ENCODE data around the gene TFAP2E. TPM values are rescaled to one million over a fixed set of nuclear protein-coding genes. Genes with fewer than 3 reads are reported as not detected.

Gene TFAP2E
- total RNA-seq, 1 donor from 2014 or later, result 0.43 TPM

- intact Hi-C loops (cut with micrococcal nuclease), result no loop called here
These were observed 20.1 kb downstream of the TFAP2E start for GRCh38 chr1:35592991-35593769.

GRCh38 chr1:35594005-35594760 lies 21.1 kb downstream of the TFAP2E start:
- intact Hi-C loops (cut with micrococcal nuclease), result no loop called here

- intact Hi-C loops (cut with micrococcal nuclease), result no loop called here
These were observed 22.6 kb downstream of the TFAP2E start for GRCh38 chr1:35595684-35596083.

GRCh38 chr1:35597870-35598269 lies 24.8 kb downstream of the TFAP2E start:
- intact Hi-C loops (cut with micrococcal nuclease), result no loop called here

- intact Hi-C loops (cut with micrococcal nuclease), result no loop called here
These were observed 25.8 kb downstream of the TFAP2E start for GRCh38 chr1:35598895-35599294.

- intact Hi-C loops (cut with micrococcal nuclease), result no loop called here
These were observed 26.3 kb downstream of the TFAP2E start for GRCh38 chr1:35599411-35599810.

GRCh38 chr1:35600593-35600992 lies 27.5 kb downstream of the TFAP2E start:
- intact Hi-C loops (cut with micrococcal nuclease), result no loop called here

- intact Hi-C loops (cut with micrococcal nuclease), result no loop called here
These were observed 30.4 kb downstream of the TFAP2E start for GRCh38 chr1:35603468-35603867.

GRCh38 chr1:35603941-35604340 lies 30.8 kb downstream of the TFAP2E start:
- intact Hi-C loops (cut with micrococcal nuclease), result no loop called here

- intact Hi-C loops (cut with micrococcal nuclease), result no loop called here
These were observed 32.2 kb downstream of the TFAP2E start for GRCh38 chr1:35605071-35605866.

GRCh38 chr1:35605867-35606182 lies 32.7 kb downstream of the TFAP2E start:
- intact Hi-C loops (cut with micrococcal nuclease), result no loop called here

GRCh38 chr1:35611655-35612054 lies 38.5 kb downstream of the TFAP2E start:
- intact Hi-C loops (cut with micrococcal nuclease), result no loop called here

GRCh38 chr1:35615440-35615839 lies 42.3 kb downstream of the TFAP2E start:
- intact Hi-C loops (cut with micrococcal nuclease), result no loop called here

GRCh38 chr1:35619237-35620121 lies 46.4 kb downstream of the TFAP2E start:
- intact Hi-C loops (cut with micrococcal nuclease), result no loop called here

- intact Hi-C loops (cut with micrococcal nuclease), result no loop called here
These were observed 49.5 kb downstream of the TFAP2E start for GRCh38 chr1:35622510-35623178.

- intact Hi-C loops (cut with micrococcal nuclease), result no loop called here
These were observed 50.7 kb downstream of the TFAP2E start for GRCh38 chr1:35623832-35624231.

- intact Hi-C loops (cut with micrococcal nuclease), result no loop called here
These were observed 55.9 kb downstream of the TFAP2E start for GRCh38 chr1:35629051-35629450.

GRCh38 chr1:35631396-35631795 lies 58.3 kb downstream of the TFAP2E start:
- intact Hi-C loops (cut with micrococcal nuclease), result no loop called here

- intact Hi-C loops (cut with micrococcal nuclease), result no loop called here
These were observed 60.4 kb downstream of the TFAP2E start for GRCh38 chr1:35633547-35633946.

GRCh38 chr1:35637401-35637809 lies 64.3 kb downstream of the TFAP2E start:
- intact Hi-C loops (cut with micrococcal nuclease), result loop anchor here (5.0 kb wide), 1 partner anchor 130 kb away; the partner anchor contains the start of gene CLSPN

Data from T-helper 2 cell treated with Interferon-gamma antibody and Interleukin-4, amounts not matched to agents 100 ng/mL and 5 ng/mL, for 36 hours (primary cell).